ENCODE measurements around the gene CDSN.
"Not testable (repeated sequence)": the region's sequence is repeated elsewhere in the genome, so short reads cannot be mapped to it uniquely, and the experiment has no call there.

Gene CDSN, protein sequence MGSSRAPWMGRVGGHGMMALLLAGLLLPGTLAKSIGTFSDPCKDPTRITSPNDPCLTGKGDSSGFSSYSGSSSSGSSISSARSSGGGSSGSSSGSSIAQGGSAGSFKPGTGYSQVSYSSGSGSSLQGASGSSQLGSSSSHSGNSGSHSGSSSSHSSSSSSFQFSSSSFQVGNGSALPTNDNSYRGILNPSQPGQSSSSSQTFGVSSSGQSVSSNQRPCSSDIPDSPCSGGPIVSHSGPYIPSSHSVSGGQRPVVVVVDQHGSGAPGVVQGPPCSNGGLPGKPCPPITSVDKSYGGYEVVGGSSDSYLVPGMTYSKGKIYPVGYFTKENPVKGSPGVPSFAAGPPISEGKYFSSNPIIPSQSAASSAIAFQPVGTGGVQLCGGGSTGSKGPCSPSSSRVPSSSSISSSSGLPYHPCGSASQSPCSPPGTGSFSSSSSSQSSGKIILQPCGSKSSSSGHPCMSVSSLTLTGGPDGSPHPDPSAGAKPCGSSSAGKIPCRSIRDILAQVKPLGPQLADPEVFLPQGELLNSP

DNA sequence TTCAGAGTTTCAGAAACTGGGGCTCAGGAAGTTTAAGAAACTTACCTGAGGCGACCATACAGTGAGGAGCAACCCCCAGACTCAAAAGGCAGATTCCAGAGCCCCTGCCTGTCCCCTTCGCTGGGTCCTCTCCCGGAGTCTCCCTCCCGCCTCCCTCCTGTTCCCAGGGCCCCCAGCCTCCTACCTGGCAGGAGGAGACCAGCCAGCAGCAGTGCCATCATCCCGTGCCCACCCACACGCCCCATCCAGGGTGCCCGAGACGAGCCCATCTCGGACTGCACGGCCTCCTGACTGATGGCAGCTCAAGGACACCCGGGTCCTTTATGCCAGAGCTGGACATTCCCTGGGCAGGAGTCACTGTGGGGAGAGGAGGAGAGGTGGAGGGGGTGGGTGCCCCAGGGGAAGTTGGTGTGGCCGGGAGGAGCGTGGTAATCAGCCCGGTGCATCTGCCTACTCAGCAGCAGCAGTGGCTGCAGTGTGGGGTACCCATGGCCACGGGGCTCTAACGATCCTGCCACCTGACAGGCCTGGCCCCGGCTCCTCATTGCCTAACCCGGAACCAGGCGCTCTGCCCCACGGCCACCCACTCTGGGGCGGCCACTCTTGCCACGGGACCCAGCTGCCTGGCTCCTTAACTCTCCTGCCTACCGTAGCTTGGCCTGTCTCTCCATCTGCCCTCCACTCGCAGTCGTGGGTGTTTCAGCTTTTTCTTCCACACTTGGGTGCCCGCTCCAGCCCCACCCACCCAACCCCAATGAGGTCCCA lies at the start of gene CDSN:
TSS of gene CDSN (minus strand) at position 296 of the 765 bp plus-strand sequence. CDS start at position 269, 27 bp downstream.
- no peak within 1 kb of the TSS for H3K27ac ChIP-seq
- TF ChIP-seq, protein P1, sequence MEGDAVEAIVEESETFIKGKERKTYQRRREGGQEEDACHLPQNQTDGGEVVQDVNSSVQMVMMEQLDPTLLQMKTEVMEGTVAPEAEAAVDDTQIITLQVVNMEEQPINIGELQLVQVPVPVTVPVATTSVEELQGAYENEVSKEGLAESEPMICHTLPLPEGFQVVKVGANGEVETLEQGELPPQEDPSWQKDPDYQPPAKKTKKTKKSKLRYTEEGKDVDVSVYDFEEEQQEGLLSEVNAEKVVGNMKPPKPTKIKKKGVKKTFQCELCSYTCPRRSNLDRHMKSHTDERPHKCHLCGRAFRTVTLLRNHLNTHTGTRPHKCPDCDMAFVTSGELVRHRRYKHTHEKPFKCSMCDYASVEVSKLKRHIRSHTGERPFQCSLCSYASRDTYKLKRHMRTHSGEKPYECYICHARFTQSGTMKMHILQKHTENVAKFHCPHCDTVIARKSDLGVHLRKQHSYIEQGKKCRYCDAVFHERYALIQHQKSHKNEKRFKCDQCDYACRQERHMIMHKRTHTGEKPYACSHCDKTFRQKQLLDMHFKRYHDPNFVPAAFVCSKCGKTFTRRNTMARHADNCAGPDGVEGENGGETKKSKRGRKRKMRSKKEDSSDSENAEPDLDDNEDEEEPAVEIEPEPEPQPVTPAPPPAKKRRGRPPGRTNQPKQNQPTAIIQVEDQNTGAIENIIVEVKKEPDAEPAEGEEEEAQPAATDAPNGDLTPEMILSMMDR (conservative IDR thresholded peaks at IDR 0.05), result no peak

DNA sequence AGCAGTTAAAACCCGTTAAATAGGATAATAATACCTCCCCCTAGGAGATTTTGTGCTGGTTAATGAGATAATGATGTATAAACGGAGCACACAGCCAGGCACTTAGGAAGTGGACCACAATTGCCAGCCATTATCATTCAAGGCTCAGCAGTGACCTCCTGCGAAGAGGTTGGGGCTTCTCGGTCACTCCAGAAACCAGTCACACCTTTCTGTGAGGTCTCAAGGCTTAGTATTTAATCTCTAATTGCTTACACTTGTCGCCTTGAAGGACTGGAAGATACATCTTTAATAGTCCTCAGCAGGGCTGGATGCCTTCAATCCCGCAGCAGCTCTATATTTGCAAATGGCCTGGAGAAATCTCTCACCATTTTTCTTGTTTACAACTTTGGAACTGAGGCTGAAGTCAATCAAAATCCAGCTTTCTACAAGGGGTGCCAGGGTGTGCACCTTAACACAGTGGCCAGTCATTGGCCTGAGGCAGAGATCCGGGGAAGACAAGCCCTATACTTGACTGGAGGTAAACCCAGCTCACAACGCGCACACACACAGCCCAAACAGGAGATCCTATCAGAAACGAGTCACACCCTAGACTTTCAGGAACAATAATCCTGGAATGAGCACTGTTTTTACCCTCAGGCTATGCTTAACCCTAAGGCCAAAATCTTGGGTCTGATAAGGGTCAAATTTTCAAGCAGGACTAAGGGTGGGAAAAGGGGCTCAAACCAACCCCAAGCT lies 49.0 kb upstream of the CDSN start:
- H3K27ac ChIP-seq, result no peak overlapping the region
- TF ChIP-seq, protein P1 (conservative IDR thresholded peaks at IDR 0.05), result no peak

DNA sequence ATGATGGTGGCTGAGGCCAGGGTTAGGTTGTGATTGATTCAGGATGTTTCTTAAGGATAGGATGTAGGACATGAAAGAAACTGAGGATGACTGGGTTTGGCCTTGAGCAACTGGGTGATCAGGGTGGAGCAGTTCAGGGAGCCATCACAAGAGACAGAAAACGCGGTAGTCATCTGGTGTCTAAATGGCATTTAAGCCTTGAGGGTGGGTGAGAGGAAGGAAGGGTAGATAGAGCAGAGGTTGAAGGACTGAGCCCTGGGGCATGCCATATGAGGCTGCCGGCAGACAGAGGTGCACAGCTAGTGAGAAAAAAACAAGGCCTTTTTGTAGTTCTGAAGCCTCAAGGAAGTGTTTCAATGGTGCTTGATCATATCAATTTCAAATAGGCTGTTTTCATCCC lies 48.4 kb upstream of the CDSN start:
- H3K27ac ChIP-seq, result no peak overlapping the region
- TF ChIP-seq, protein P1 (conservative IDR thresholded peaks at IDR 0.05), result no peak

DNA sequence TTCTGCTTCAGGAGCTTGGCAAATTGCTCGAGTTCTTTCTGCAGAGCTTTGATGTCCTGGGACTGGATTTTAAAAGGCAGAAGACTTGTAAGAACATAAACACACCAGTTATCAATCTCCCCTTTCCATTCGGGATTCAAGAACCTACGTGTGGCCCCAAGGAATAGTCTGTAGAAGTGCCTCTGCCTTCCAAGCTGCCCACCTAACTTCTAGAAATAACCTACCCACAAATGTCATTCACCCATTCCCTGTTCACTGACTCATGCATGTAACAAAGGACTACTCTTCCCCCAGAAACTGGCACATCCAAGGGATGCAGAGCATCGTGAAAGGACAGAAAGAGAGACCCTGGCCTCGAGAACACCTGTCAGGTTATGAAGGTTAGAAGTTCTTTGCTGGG lies 45.7 kb upstream of the CDSN start:
- H3K27ac ChIP-seq, result no peak overlapping the region
- TF ChIP-seq, protein P1 (conservative IDR thresholded peaks at IDR 0.05), result no peak

DNA sequence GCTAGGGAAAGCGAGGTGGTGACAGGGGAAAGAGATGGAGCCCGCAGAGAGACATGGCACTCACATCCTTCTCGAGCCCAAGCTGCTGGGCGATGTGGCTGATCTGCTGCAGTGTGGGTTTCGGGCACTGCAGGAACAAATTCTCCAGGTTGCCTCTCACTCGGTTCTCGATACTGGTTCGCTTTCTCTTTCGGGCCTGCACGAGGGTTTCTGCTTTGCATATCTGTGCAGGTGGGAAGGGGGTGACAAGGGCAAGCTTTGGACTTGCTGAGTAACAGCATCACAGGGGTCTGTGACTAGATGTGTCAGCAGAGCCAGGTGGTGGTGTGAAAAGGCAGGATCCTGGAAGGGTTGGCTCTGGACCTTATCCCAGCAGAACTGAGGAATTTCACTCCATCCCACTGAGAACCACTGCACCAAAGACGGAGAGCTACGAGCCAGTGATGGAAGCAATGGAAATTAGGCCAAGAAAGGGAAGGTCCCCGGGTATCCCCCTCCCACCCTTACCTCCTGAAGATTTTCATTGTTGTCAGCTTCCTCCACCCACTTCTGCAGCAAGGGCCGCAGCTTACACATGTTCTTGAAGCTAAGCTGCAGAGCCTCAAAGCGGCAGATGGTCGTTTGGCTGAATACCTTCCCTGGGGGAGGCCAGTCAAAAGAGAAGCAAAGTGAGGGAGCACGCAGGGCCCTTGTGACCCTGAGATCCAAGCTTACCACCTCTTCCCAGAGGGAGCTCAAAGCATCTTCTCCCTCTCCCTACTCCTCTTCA lies 45.0 kb upstream of the CDSN start:
- not testable (repeated sequence) for H3K27ac ChIP-seq

DNA sequence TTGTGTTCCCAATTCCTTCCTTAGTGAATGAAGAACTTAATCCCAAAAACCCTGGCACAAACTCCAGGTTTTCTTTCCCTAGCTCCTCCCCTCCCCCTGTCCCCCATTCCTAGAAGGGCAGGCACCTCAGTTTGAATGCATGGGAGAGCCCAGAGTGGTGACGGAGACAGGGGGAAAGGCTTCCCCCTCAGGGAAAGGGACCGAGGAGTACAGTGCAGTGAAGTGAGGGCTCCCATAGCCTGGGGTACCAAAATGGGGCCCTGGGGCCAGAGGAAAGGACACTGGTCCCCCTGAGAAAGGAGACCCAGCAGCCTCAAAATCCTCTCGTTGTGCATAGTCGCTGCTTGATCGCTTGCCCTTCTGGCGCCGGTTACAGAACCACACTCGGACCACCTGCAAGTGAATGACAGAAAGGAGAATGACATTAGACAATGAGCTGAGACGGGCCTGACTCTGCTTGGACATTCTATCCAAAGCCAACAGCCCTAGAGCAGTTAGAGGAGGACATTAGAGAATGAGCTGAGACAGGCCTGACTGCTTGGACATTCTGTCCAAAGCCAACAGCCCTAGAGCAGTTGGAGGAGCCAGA lies 44.3 kb upstream of the CDSN start:
- H3K27ac ChIP-seq, result not testable (repeated sequence)

DNA sequence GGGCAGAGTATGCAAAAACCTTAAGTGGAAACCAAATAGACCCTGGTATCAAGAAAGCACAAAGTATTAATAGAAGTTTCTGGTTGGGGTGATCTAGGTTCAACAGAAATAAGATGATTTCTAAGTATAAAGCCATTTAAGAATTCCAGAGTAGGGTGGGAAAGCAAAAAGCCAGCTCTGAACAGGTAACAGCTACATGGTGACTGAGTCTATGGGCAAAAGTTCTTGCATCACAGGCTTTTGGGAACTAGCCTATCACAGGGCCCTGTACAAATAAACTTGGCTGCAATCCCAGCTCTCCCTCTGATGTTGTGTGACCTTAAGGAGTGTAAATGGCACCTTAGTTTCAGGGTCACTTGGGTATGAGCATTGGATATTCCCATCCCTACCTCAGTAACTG lies 43.7 kb upstream of the CDSN start:
- no peak overlapping the region for H3K27ac ChIP-seq
- TF ChIP-seq, protein P1 (conservative IDR thresholded peaks at IDR 0.05), result no peak

Data from VCaP (cell line).